Activated B cell treated with CpG ODN at 0.5 μM for 24 hours (primary cell): ENCODE data around the gene SLC41A1. TPM values are rescaled to one million over a fixed set of nuclear protein-coding genes. Genes with fewer than 3 reads are reported as not detected.

Experiments
- ATAC-seq: fragments of 200-7000 bp; cut with Tn5 transposase; one replicate; pipeline ENCODE4 v1.10.0; 2021; ENCODE audit warnings: low read depth, mild to moderate bottlenecking, moderate library complexity
- CTCF ChIA-PET: fragments of 350-600 bp; sonication (Branson Sonifier 250); formaldehyde crosslinking; loops from one replicate; lab custom pipeline; 2021; ENCODE audit warnings: antibody characterized with exemption; lab: Charles Lee
- POLR2A ChIA-PET: fragments of 350-600 bp; sonication (Branson Sonifier 250); formaldehyde crosslinking; loops from one replicate; lab custom pipeline; 2021; ENCODE audit warnings: antibody characterized with exemption; lab: Charles Lee
- DNase-seq: peaks from one replicate; pipeline ENCODE4 v3.0.0; 2022
- H3K27ac Mint-ChIP-seq: one replicate; pipeline ENCODE4 v1.8.0; 2020; ENCODE audit warnings: mixed read lengths
- H3K27me3 Mint-ChIP-seq: one replicate; pipeline ENCODE4 v1.8.0; 2021; ENCODE audit warnings: mixed read lengths
- H3K36me3 Mint-ChIP-seq: one replicate; pipeline ENCODE4 v1.8.0; 2021; ENCODE audit warnings: low read depth, mixed read lengths
- H3K4me1 Mint-ChIP-seq: one replicate; pipeline ENCODE4 v1.8.0; 2021; ENCODE audit warnings: mixed read lengths
- H3K4me3 Mint-ChIP-seq: one replicate; pipeline ENCODE4 v1.8.0; 2020; ENCODE audit warnings: mild to moderate bottlenecking, mixed read lengths
- H3K9me3 Mint-ChIP-seq: one replicate; pipeline ENCODE4 v1.8.0; 2020; ENCODE audit warnings: mixed read lengths
- CTCF ChIP-seq: fragments of 200-600 bp; IDR thresholded peaks from one replicate; pipeline ENCODE4 v1.8.0; 2022; ENCODE audit warnings: antibody characterized with exemption, mild to moderate bottlenecking
- intact Hi-C: fragments of 100-400 bp; cut with micrococcal nuclease; formaldehyde crosslinking; loops from one replicate; pipeline ENCODE4 v1.15.1; 2024
- total RNA-seq: library from RNA; stranded (reverse); gene quantifications from 2 replicates; pipeline ENCODE4 v1.2.3, GENCODE V29; 2022

The SLC41A1 gene
- total RNA-seq, 1 donor from 2014 or later, result 32.4 TPM

- POLR2A ChIA-PET, result interaction anchor here (0.5 to 1.0 kb wide), 4 partner anchors 10 to 244 kb away, joined by 3 to 5 read pairs (median 4); partner anchors contain the start of genes NUCKS1 and RAB29
- H3K36me3 Mint-ChIP-seq, result peaks cover 17% of the 10 kb centered on the region
- H3K27me3 Mint-ChIP-seq, result no peaks in the 10 kb centered on the region
- H3K4me1 Mint-ChIP-seq, result peaks cover 42% of the 10 kb centered on the region
- DNase-seq (no peak), ATAC-seq (no peak)
- intact Hi-C loops, result loop anchor here (10.0 kb wide), 1 partner anchor 615 kb away; the partner anchor contains the start of gene RBBP5
- no peak overlapping the region for H3K27ac Mint-ChIP-seq
- TF ChIP-seq CTCF, result no peak
- H3K4me3 Mint-ChIP-seq, result no peak overlapping the region
- CTCF ChIA-PET, result interaction anchor here (1.0 to 1.5 kb wide), 4 partner anchors 10 to 238 kb away, joined by 3 to 5 read pairs (median 4); no protein-coding TSS in a partner anchor
- no peaks in the 10 kb centered on the region for H3K9me3 Mint-ChIP-seq
Observed at GRCh38 chr1:205739348-205740160, 73.4 kb downstream of the SLC41A1 start.

Other genes starting within 250 kb of the SLC41A1 start
- gene ELK4, start 181.2 kb downstream of the SLC41A1 start, total RNA-seq, result 130 and 141 TPM in 2 replicates
- 6.9 and 7.4 TPM in 2 replicates for gene SLC45A3, start 132.7 kb downstream of the SLC41A1 start, total RNA-seq
- 113 and 130 TPM in 2 replicates for gene NUCKS1, start 63.0 kb downstream of the SLC41A1 start, total RNA-seq
- 149 and 156 TPM in 2 replicates for gene RAB29, start 37.7 kb downstream of the SLC41A1 start, total RNA-seq
- 1.2 and 2.1 TPM in 2 replicates for gene PM20D1, start 36.9 kb upstream of the SLC41A1 start, total RNA-seq
- gene SLC26A9, start 130.3 kb upstream of the SLC41A1 start, total RNA-seq, result not detected in 2 replicates
- not detected in 2 replicates for gene RAB7B, start 190.2 kb upstream of the SLC41A1 start, total RNA-seq
- not detected in 2 replicates for gene CTSE, start 210.7 kb upstream of the SLC41A1 start, total RNA-seq
- gene RHEX, start 240.0 kb upstream of the SLC41A1 start, total RNA-seq, result 30.4 and 34.8 TPM in 2 replicates